Ishikawa (cell line): ENCODE results near the gene POLH.

ENCODE experiments used
- CEBPB ChIP-seq: IDR thresholded peaks from 2 replicates; pipeline ENCODE4 v1.6.1; 2012
- CREB1 ChIP-seq: IDR thresholded peaks from 2 replicates; pipeline ENCODE4 v1.6.1; 2012; ENCODE audit warnings: low read depth
- EGR1 ChIP-seq: IDR thresholded peaks from 2 replicates; pipeline ENCODE4 v1.6.1; 2012
- EP300 ChIP-seq: IDR thresholded peaks from 2 replicates; pipeline ENCODE4 v1.6.1; 2012; ENCODE audit warnings: borderline replicate concordance
- RAD21 ChIP-seq: IDR thresholded peaks from 2 replicates; pipeline ENCODE4 v1.6.1; 2012; ENCODE audit warnings: low read depth
- TAF1 ChIP-seq: IDR thresholded peaks from 2 replicates; pipeline ENCODE4 v1.6.1; 2012; ENCODE audit warnings: low read depth, mild to moderate bottlenecking
- TEAD4 ChIP-seq: IDR thresholded peaks from 2 replicates; pipeline ENCODE4 v1.6.1; 2012
- ZBTB7A ChIP-seq: IDR thresholded peaks from 2 replicates; pipeline ENCODE4 v1.6.1; 2012; ENCODE audit warnings: low read depth
- TF ChIP-seq, protein P1 (sequence below): IDR thresholded peaks from 2 replicates; pipeline ENCODE4 v1.6.1; 2012

- TF ChIP-seq EGR1 (no peak), CEBPB (no peak), RAD21 (no peak), TAF1 (no peak), ZBTB7A (no peak), EP300 (no peak), CREB1 (no peak), TEAD4 (no peak)
- TF ChIP-seq, protein P1, sequence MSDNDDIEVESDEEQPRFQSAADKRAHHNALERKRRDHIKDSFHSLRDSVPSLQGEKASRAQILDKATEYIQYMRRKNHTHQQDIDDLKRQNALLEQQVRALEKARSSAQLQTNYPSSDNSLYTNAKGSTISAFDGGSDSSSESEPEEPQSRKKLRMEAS: no peak
These were observed 34.1 kb upstream of the POLH start for GRCh38 chr6:43541774-43542471.
